GM11168 (cell line): ENCODE data around the gene APOC3.

Experiments
- in situ Hi-C: fragments of 300-500 bp; cut with MboI; formaldehyde crosslinking; loops from one replicate; pipeline ENCODE4 v1.12.0; 2022; ENCODE audit warnings: low sequenced_read_pairs; ENCODE audit not compliant: unreplicated experiment

Gene APOC3

GRCh38 chr11:116798368-116798767 lies 31.3 kb upstream of the APOC3 start:
- in situ Hi-C loops = loop anchor here (25.0 kb wide), 1 partner anchor 314 kb away; no protein-coding TSS in a partner anchor

GRCh38 chr11:116800610-116801009 lies 29.1 kb upstream of the APOC3 start:
- in situ Hi-C loops = loop anchor here (5.0 kb wide), 1 partner anchor 37 kb away; the partner anchor contains the start of gene APOA1

- in situ Hi-C loops = loop anchor here (5.0 kb wide), 1 partner anchor 36 kb away; the partner anchor contains the start of gene APOA1
Observed at GRCh38 chr11:116801662-116802061, 28.0 kb upstream of the APOC3 start.

GRCh38 chr11:116804001-116804400 lies 25.7 kb upstream of the APOC3 start:
- in situ Hi-C loops = loop anchor here (5.0 kb wide), 1 partner anchor 33 kb away; the partner anchor contains the start of gene APOA1

GRCh38 chr11:116807601-116808261 lies 22.0 kb upstream of the APOC3 start:
- in situ Hi-C loops = no loop called here

- in situ Hi-C loops = no loop called here
Observed at GRCh38 chr11:116808262-116809175, 21.2 kb upstream of the APOC3 start.

GRCh38 chr11:116811194-116811593 lies 18.5 kb upstream of the APOC3 start:
- in situ Hi-C loops = no loop called here

GRCh38 chr11:116812109-116812508 lies 17.6 kb upstream of the APOC3 start:
- in situ Hi-C loops = no loop called here

GRCh38 chr11:116813170-116813569 lies 16.5 kb upstream of the APOC3 start:
- in situ Hi-C loops = no loop called here

GRCh38 chr11:116813781-116814471 lies 15.8 kb upstream of the APOC3 start:
- in situ Hi-C loops = no loop called here

GRCh38 chr11:116814502-116814901 lies 15.2 kb upstream of the APOC3 start:
- in situ Hi-C loops = no loop called here

GRCh38 chr11:116819049-116819448 lies 10.7 kb upstream of the APOC3 start:
- in situ Hi-C loops = no loop called here

GRCh38 chr11:116821050-116821918 lies 8.4 kb upstream of the APOC3 start:
- in situ Hi-C loops = no loop called here

GRCh38 chr11:116822575-116822974 lies 7.1 kb upstream of the APOC3 start:
- in situ Hi-C loops = no loop called here

GRCh38 chr11:116823031-116823843 lies 6.5 kb upstream of the APOC3 start, which contains the start of gene APOA4:
APOA4 (minus strand) TSS chr11:116823304; CDS start chr11:116823191, 113 bp downstream.
- in situ Hi-C loops = no loop called here

- in situ Hi-C loops = no loop called here
Observed at GRCh38 chr11:116825434-116825833, 4.3 kb upstream of the APOC3 start.

- in situ Hi-C loops = no loop called here
Observed at GRCh38 chr11:116825854-116826750, 3.6 kb upstream of the APOC3 start.
